Hepatocyte (in vitro differentiated cells): ENCODE measurements around the gene SEPTIN5. TPM values are rescaled to one million over a fixed set of nuclear protein-coding genes. Genes with fewer than 3 reads are reported as not detected.

ENCODE experiments used
- DNase-seq: peaks from one replicate; pipeline ENCODE4 v3.0.0-alpha.2; 2016; ENCODE audit warnings: low spot score
- H2AFZ ChIP-seq: fragments of 200-600 bp; sonication (generic); 2 replicates; pipeline ENCODE4 v1.6.0; 2016; ENCODE audit warnings: antibody characterized with exemption, mild to moderate bottlenecking
- H3K27ac ChIP-seq: fragments of 200-600 bp; sonication (generic); 2 replicates; pipeline ENCODE4 v1.5.1; 2016; ENCODE audit warnings: mild to moderate bottlenecking
- H3K27me3 ChIP-seq: fragments of 200-600 bp; sonication (generic); 2 replicates; pipeline ENCODE4 v1.6.1; 2016
- H3K36me3 ChIP-seq: fragments of 200-600 bp; sonication (generic); replicated peaks from 2 replicates; pipeline ENCODE4 v1.5.1; 2016; ENCODE audit warnings: low read depth; ENCODE audit not compliant: insufficient read depth
- H3K4me1 ChIP-seq: fragments of 200-600 bp; sonication (generic); 2 replicates; pipeline ENCODE4 v1.5.1; 2016; ENCODE audit warnings: mild to moderate bottlenecking, moderate library complexity; ENCODE audit not compliant: insufficient read depth
- H3K4me2 ChIP-seq: fragments of 200-600 bp; sonication (generic); 2 replicates; pipeline ENCODE4 v1.6.0; 2016
- H3K4me3 ChIP-seq: fragments of 200-600 bp; sonication (generic); 2 replicates; pipeline ENCODE4 v1.5.1; 2016; ENCODE audit warnings: mild to moderate bottlenecking
- H3K79me2 ChIP-seq: fragments of 200-600 bp; sonication (generic); 2 replicates; pipeline ENCODE4 v1.6.0; 2017; ENCODE audit warnings: mild to moderate bottlenecking
- H3K9me2 ChIP-seq: fragments of 200-600 bp; sonication (generic); replicated peaks from 2 replicates; pipeline ENCODE4 v1.6.0; 2017; ENCODE audit warnings: mild to moderate bottlenecking; ENCODE audit not compliant: insufficient read depth
- H3K9me3 ChIP-seq: fragments of 200-600 bp; sonication (generic); 2 replicates; pipeline ENCODE4 v1.5.1; 2016; ENCODE audit warnings: low read depth, mild to moderate bottlenecking
- H4K20me1 ChIP-seq: fragments of 200-600 bp; sonication (generic); 2 replicates; pipeline ENCODE4 v1.6.0; 2016; ENCODE audit warnings: mild to moderate bottlenecking; ENCODE audit not compliant: insufficient read depth, poor library complexity, severe bottlenecking
- CTCF ChIP-seq: fragments of 200-600 bp; sonication (generic); IDR thresholded peaks from 2 replicates; pipeline ENCODE4 v1.5.1; 2016; ENCODE audit warnings: antibody characterized with exemption, mild to moderate bottlenecking; ENCODE audit not compliant: poor library complexity
- EZH2 ChIP-seq: fragments of 200-600 bp; sonication (generic); IDR thresholded peaks from 2 replicates; pipeline ENCODE4 v1.6.1; 2016; ENCODE audit warnings: antibody characterized with exemption, mild to moderate bottlenecking, borderline replicate concordance
- EZH2phosphoT487 ChIP-seq: fragments of 200-600 bp; sonication (generic); IDR thresholded peaks from one replicate; pipeline ENCODE4 v1.6.1; 2018; ENCODE audit warnings: antibody characterized with exemption, mild to moderate bottlenecking, low read depth, moderate library complexity; ENCODE audit not compliant: unreplicated experiment, severe bottlenecking
- WGBS: methylation state at CpG from one replicate; pipeline ENCODE4 v1.1.6; 2016; ENCODE audit warnings: low lambda C conversion rate; ENCODE audit errors: missing lambda C conversion rate; 5-methylcytosine and 5-hydroxymethylcytosine counted together
- polyA plus RNA-seq: library from polyadenylated mRNA; unstranded; fragments of >200 nt; fragmentation: Nextera tagmentation; extraction: Ambion mirVana; gene quantifications from 2 replicates; pipeline ENCODE4 v1.2.1, GENCODE V29; 2016
- total RNA-seq: library from RNA; depleted of rRNA; stranded (reverse); fragments of >200 nt; gene quantifications from 2 replicates; pipeline ENCODE4 v1.2.3, GENCODE V29; 2014

The SEPTIN5 gene
- total and polyA plus RNA-seq, 2 experiments from 2014 or later: 9.4 to 10.0 TPM

- H3K4me3 ChIP-seq: no peak overlapping the region
- H3K27me3 ChIP-seq: peaks cover 70% of the 10 kb centered on the region
- no peak for DNase-seq
- no peaks in the 10 kb centered on the region for H3K9me3 ChIP-seq
- no peak overlapping the region for H2AFZ ChIP-seq
- peaks cover 5% of the 10 kb centered on the region for H4K20me1 ChIP-seq
- peaks cover 24% of the 10 kb centered on the region for H3K4me1 ChIP-seq
- no peaks in the 10 kb centered on the region for H3K36me3 ChIP-seq
- WGBS: 33% methylated on average over 33 of the region's 60 CpGs
- peak overlapping the region; percentile 79 for H3K4me2 ChIP-seq
- no peaks in the 10 kb centered on the region for H3K79me2 ChIP-seq
- TF ChIP-seq EZH2phosphoT487: no peak
- TF ChIP-seq EZH2: no peak
- TF ChIP-seq CTCF: no peak
- no peaks in the 10 kb centered on the region for H3K9me2 ChIP-seq
- H3K27ac ChIP-seq: no peak overlapping the region
These were observed 8.1 kb downstream of the SEPTIN5 start for GRCh38 chr22:19722178-19722981.

DNA sequence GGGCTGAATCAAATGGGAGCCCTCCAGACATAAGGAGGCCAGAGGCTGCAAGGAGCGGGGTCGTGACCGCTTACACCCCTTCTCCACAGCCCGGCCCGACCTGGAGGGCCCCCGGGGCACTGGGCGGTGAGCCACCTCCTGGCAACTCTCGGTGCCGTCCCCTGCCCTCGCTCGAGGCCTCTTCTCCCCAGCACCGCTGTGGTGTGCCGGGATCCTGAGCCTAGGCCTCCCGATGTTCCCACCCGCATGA, 8.6 kb downstream of the SEPTIN5 start:
- Histone ChIP-seq H3K27ac (no peak overlapping the region), H4K20me1 (peaks cover 5% of the 10 kb centered on the region), H3K9me2 (no peaks in the 10 kb centered on the region), H3K79me2 (no peaks in the 10 kb centered on the region), H3K4me3 (no peak overlapping the region), H3K9me3 (no peaks in the 10 kb centered on the region), H3K4me1 (peaks cover 20% of the 10 kb centered on the region), H3K4me2 (peak overlapping the region; percentile 79), H3K27me3 (peaks cover 74% of the 10 kb centered on the region), H3K36me3 (no peaks in the 10 kb centered on the region), H2AFZ (no peak overlapping the region)
- 31% methylated on average over 15 of the region's 15 CpGs for WGBS
- no peak for DNase-seq
- TF ChIP-seq EZH2: no peak
- no peak for TF ChIP-seq EZH2phosphoT487
- TF ChIP-seq CTCF: no peak

DNA sequence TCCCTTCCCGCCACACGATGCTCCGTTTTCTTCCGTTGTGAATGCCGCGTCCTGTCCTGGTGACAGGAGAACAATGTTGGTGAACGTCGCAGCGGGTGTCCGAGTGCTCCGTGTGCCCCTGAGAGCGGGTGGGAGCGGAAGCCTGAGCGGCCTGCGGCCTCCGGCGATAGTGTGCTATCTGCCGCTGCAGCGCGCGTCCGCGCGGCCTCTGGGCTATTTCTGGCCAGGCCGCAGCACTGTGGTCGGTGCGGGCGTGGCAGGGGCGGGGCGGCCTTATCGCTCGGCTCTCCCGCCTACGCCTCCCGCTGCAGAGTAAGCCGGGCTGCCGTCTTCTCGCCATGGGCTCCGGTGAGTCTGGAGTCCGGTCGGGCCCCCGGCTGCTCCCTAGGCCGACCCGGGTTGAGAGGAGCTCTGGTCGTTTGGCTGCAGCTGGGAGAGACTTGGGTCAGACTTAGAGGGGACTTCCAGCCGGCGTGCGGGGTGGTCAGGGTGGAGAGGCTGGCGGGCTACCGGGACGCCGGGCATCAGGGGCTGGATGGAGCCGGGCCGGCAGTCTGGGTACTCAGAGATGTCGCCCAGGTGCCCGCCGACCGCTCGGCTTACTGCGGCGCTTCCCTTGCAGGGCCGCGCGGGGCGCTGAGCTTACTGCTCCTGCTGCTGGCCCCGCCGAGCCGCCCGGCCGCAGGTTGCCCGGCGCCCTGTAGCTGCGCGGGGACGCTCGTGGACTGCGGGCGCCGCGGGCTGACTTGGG, 9.1 kb downstream of the SEPTIN5 start, which contains the start of gene GP1BB:
Gene GP1BB, plus strand, starts transcription at position 308 of the 751 bp plus-strand sequence. Its CDS starts 31 bp downstream, at position 339.
- peaks cover 19% of the 10 kb centered on the region for H3K4me1 ChIP-seq
- H3K4me2 ChIP-seq: peak within 1 kb of the TSS; percentile 79
- no peaks in the 10 kb centered on the region for H3K36me3 ChIP-seq
- H3K27ac ChIP-seq: no peak within 1 kb of the TSS
- TF ChIP-seq EZH2 (peak; percentile 83), CTCF (no peak), EZH2phosphoT487 (peak; percentile 23)
- H3K4me3 ChIP-seq: no peak within 1 kb of the TSS
- DNase-seq: peak; percentile 72
- no peak within 1 kb of the TSS for H2AFZ ChIP-seq
- no peaks in the 10 kb centered on the region for H3K9me2 ChIP-seq
- peaks cover 5% of the 10 kb centered on the region for H4K20me1 ChIP-seq
- no peaks in the 10 kb centered on the region for H3K9me3 ChIP-seq
- H3K79me2 ChIP-seq: no peaks in the 10 kb centered on the region
- H3K27me3 ChIP-seq: peaks cover 78% of the 10 kb centered on the region
- WGBS: 8% methylated on average over 62 of the region's 80 CpGs
